GM23248 (cell line): ENCODE measurements around the gene P2RY8.

Source experiments
- EZH2 ChIP-seq: fragments of 200-600 bp; sonication (generic); IDR thresholded peaks from 2 replicates; pipeline ENCODE4 v1.6.1; 2018; ENCODE audit warnings: antibody characterized with exemption, mild to moderate bottlenecking; ENCODE audit not compliant: insufficient read depth, poor library complexity, severe bottlenecking
- EZH2phosphoT487 ChIP-seq: fragments of 200-600 bp; sonication (generic); IDR thresholded peaks from 2 replicates; pipeline ENCODE4 v1.6.1; 2018; ENCODE audit warnings: antibody characterized with exemption, moderate library complexity, mild to moderate bottlenecking, low read depth; ENCODE audit not compliant: insufficient read depth

DNA sequence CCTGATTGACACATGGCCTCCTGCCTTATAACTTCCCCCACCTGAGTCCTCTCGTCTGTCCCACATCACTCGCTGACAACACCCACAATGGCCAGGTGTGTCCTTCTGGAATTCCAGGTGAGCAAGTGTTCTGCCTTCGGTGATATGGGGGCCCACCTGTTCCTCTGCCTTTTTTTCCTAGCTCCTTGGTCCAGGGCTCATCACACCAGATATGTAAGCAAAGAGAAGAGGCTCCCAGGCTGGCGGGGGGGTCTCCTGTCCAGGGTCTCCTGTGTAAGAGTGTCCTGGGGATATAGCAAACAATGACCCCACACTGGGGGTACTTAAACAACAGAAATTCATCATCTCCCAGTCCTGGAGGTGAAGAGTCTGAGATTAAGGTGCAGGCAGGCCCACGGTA, 25.2 kb downstream of the P2RY8 start:
- TF ChIP-seq EZH2phosphoT487 = no peak
- TF ChIP-seq EZH2 = no peak
